ENCODE measurements around the gene SHC2.
"Not testable (repeated sequence)": the region's sequence is repeated elsewhere in the genome, so short reads cannot be mapped to it uniquely, and the experiment has no call there.

Gene SHC2

DNA sequence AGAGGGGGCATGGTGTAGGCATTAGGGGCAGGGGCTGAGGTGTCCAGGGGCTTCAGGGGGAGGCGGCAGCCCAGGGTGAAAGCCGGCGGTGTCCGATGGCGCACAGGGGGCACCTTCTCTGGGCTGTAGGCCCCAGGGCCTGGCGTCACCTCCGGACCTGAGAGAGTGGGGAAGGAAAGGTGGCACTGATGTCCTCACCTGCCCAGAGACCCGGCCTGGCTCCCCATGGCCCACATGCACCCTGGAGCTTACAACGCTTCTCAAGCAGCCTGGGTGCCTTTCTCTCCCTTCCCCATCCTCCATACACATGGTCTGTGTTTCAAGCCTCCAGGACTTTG, 3.3 kb upstream of the SHC2 start:
- Mint-ChIP-seq H3K9me3 (peaks cover 20% of the 10 kb centered on the region), H3K36me3 (no peaks in the 10 kb centered on the region), H3K4me1 (no peaks in the 10 kb centered on the region), H3K4me3 (no peak overlapping the region), H3K27me3 (peaks cover 29% of the 10 kb centered on the region), H3K27ac (no peak overlapping the region)
- no peak for ATAC-seq

DNA sequence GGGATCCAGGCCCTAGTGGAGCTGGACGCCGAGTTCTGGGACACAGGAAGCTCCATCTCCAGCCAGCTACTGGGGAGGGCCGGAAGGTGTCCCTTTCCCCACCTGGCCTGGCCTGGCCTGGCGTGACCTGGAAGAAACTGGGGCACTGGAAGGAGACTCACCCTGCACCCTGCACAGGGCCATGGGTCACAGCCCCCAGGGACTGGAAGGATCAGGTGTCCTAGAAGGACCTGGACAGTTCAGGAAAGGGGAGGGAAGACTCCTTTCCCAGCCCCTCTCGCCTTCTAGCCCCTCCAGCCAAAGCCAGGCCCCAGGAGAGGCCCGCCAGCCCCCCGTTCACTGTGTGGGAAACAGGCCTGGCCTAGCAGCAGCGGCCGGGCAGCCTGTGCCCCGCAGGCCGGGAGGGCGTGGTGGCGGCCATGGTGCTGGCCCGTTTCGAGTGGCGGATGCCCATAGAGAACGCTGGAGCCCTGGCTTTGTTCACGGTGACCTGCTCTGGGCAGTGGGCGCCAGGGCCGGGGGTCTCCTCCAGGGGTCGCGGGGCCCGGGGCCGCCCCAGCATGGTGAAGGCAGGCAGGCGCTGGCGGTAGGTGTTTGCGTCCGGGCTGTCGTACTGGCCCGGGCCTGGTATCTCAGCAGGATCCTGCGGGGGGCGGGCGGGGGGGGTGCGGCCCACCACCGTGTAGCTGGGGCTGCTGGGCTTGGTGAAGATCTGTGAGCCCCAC, 2.8 kb upstream of the SHC2 start:
- no peak overlapping the region for H3K4me3 Mint-ChIP-seq

DNA sequence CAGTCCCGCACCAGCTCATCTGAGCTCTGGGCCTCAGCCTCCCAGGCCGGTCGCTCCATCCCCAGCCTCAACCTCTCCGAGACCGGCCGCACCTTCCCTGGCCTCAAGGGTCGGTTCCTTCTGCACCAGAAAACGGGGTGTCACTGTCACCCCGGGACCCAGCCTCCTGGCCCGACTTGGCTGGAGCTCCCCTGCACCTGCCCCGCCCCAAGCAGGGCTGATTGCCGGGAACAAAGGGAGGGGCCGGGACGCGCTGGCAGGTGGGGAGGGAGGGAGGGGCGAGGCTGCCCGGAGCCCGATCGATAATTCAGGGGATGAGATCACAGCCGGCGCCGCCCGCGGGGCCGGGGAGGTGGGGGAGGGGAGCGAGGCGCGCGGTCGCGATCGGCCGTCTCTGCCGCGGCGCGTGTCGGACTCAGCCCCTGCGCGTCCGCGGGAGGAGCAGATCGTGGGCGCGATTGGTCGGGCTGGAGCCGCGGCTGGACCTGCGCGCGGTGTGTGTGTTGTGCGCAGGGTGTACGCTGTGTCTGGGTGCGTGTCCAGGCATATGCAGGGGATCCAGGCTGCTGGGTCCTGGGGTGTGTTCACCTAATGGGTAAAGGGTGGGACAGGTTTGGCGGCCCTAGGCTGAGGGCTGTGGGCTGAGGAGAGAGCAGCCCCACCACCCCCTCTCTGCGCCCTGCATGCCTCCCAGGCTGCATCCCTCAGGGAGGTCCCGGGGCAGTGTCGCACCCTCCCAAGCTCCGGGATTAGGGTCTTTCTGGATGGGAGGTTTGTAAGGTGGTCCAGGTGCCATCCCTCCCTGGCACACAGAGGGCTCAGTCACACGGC, 1.1 kb upstream of the SHC2 start:
- peak overlapping the region; percentile 63 for H3K4me3 Mint-ChIP-seq
- H3K4me1 Mint-ChIP-seq: no peaks in the 10 kb centered on the region
- peaks cover 43% of the 10 kb centered on the region for H3K27me3 Mint-ChIP-seq
- no peak for ATAC-seq
- no peak overlapping the region for H3K27ac Mint-ChIP-seq
- no peaks in the 10 kb centered on the region for H3K36me3 Mint-ChIP-seq
- peaks cover 20% of the 10 kb centered on the region for H3K9me3 Mint-ChIP-seq

More for the DNA sequence above, 2.8 kb upstream of the SHC2 start:
- peaks cover 29% of the 10 kb centered on the region for H3K27me3 Mint-ChIP-seq
- ATAC-seq: peak; percentile 11
- no peaks in the 10 kb centered on the region for H3K36me3 Mint-ChIP-seq
- H3K4me1 Mint-ChIP-seq: no peaks in the 10 kb centered on the region
- peaks cover 20% of the 10 kb centered on the region for H3K9me3 Mint-ChIP-seq
- H3K27ac Mint-ChIP-seq: no peak overlapping the region

DNA sequence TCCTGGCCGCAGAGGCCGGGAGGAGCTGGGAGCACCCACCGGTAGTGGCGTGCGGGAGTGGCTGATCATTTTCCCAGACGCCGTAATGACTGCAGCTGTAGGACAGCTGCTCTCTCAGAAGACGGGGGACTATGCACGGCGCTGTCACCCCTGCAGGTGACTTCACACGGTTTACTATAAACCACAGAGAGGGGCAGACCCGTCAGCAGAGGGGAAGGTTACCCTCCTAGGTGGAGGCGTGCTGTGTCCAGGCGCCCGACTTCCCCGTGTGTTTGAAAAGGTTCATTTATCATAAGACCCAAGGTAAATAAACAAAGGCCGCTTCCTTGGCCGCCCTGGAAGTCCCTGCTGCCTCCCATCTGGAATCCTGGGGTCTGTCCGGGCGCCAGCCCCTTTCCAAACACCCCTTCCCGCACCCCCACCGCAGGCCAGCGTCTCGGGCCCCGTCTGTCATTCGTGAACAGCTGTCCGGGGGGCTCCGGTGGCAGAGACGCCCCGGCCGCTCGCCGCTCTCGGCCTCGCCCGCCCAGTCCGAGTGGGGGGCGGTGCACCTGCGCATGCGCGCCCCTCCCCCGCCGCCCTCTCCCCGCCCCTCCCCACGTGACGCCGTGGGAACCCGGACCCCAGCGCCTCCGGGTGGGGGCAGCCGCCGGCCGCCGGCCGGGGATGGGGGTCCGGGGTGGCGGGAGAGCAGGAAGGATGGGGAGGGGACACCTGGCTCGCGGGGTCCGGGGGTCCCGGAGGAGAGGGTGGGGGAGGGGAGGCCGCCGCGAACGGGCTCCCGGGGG, 915 bp downstream of the SHC2 start:
- H3K4me3 Mint-ChIP-seq: no peak overlapping the region
- ATAC-seq: no peak
- H3K9me3 Mint-ChIP-seq: peaks cover 4% of the 10 kb centered on the region
- H3K27me3 Mint-ChIP-seq: peaks cover 55% of the 10 kb centered on the region
- no peaks in the 10 kb centered on the region for H3K4me1 Mint-ChIP-seq
- no peaks in the 10 kb centered on the region for H3K36me3 Mint-ChIP-seq
- no peak overlapping the region for H3K27ac Mint-ChIP-seq

DNA sequence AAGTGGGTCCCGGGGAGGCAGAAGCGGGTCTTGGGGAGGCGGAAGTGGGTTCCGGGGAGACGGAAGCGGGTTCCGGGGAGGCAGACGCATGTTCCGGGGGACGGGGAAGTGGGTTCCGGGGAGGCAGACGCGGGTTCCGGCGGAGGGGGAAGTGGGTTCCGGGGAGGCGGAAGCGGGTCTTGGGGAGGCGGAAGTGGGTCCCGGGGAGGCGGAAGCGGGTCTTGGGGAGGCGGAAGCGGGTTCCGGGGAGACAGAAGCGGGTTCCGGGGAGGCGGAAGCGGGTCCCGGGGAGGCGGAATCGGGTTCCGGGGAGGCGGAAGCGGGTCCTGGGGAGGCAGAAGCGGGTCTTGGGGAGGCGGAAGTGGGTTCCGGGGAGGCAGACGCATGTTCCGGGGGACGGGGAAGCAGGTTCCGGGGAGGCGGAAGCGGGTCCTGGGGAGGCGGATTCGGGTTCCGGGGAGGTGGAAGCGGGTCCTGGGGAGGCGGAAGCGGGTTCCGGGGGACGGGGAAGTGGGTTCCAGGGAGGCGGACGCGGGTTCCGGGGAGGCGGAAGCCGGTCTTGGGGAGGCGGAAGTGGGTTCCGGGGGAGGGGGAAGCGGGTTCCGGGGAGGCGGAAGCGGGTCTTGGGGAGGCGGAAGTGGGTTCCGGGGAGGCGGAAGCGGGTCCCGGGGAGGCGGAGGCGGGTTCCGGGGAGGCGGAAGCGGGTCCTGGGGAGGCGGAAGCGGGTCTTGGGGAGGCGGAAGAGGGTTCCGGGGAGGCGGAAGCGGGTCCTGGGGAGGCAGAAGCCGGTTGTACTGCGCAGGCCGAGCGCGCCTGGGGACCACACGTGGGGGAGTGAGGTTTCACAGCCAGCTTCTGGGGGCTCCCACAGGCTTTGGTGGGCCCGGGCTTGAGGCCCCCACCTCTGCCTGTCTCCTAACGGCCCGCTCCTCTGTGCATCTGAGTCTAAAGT, 2.5 kb downstream of the SHC2 start:
- H3K27ac Mint-ChIP-seq: no peak overlapping the region
- no peaks in the 10 kb centered on the region for H3K9me3 Mint-ChIP-seq
- H3K27me3 Mint-ChIP-seq: peaks cover 48% of the 10 kb centered on the region
- no peaks in the 10 kb centered on the region for H3K4me1 Mint-ChIP-seq
- H3K36me3 Mint-ChIP-seq: no peaks in the 10 kb centered on the region
- ATAC-seq: no peak
- H3K4me3 Mint-ChIP-seq: no peak overlapping the region

DNA sequence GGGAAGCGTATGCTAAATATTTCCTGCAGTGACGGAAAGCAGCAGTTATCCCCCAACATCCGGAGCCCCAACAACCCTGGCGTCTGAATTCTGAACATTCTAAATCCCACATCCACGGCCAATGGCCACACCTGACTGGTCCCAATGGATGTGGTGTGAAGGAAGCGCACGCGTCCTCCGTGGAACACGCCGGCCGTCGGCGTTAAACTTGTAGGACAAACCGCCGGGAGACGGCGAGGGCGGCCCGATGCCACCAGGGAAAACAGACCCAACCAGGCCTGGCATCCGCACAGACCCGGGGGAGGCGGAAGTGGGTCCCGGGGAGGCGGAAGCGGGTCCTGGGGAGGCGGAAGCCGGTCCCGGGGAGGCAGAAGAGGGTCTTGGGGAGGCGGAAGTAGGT, 3.2 kb downstream of the SHC2 start:
- Mint-ChIP-seq H3K4me3 (no peak overlapping the region), H3K27ac (no peak overlapping the region), H3K27me3 (peaks cover 42% of the 10 kb centered on the region), H3K36me3 (no peaks in the 10 kb centered on the region), H3K9me3 (no peaks in the 10 kb centered on the region), H3K4me1 (no peaks in the 10 kb centered on the region)
- no peak for ATAC-seq

DNA sequence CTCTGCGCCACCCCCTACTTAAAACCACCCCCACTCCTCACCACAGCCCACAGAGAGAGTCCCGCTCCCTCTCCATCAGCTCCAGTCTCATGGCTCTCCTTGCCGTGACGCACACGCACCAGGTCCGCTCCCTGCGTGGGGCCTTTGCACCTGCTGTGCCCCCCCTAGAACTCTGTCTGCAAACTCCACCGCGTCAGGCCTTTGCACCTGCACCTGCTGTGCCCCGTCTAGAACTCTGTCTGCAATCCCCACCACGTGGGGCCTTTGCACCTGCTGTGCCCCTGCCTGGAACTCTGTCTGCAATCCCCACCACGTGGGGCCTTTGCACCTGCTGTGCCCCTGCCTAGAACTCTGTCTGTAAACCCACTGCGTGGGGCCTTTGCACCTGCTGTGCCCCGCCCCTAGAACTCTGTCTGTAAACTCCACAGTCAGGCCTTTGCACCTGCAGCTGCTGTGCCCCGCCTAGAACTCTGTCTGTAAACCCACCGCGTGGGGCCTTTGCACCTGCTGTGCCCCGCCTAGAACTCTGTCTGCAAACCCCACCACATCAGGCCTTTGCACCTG, 4.2 kb downstream of the SHC2 start:
- H3K27me3 Mint-ChIP-seq: peaks cover 32% of the 10 kb centered on the region
- no peak overlapping the region for H3K4me3 Mint-ChIP-seq
- no peaks in the 10 kb centered on the region for H3K9me3 Mint-ChIP-seq
- H3K27ac Mint-ChIP-seq: no peak overlapping the region
- H3K36me3 Mint-ChIP-seq: no peaks in the 10 kb centered on the region
- ATAC-seq: no peak
- H3K4me1 Mint-ChIP-seq: no peaks in the 10 kb centered on the region

DNA sequence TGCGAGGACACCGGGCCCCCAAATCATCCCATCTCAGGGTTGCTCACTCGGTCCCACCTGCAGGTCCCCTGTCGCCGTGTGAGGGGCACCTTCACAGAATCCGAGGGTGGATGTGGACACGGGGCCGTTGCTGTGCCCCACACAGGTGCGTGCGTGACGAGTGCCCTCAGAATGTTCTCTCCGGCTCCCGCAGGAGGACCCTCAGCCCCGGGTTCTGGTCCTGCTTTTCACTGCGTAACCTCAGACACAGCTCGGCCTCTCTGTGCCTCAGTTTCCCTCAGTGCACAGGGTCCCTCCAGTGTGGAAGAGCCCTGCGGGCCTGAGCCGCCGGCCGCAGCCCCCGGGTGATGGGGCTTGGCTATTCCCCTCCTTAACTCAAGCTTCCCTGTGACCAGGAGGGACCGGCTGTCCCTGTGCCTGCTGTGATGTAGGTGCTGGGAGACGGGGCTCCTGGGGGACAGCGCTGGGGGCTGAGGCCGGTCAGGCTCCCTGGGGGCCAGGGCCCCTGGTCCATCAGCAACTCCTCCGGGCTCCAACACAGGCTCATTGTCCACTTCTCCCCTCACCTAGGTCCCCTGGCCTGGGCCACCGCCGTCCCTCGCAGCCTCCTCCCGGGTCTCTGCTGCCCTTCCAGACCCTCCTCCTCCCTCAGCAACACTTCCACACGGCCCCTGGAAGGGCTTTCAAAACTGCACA, 4.8 kb downstream of the SHC2 start:
- Mint-ChIP-seq H3K27ac (no peak overlapping the region), H3K4me3 (no peak overlapping the region), H3K27me3 (peaks cover 28% of the 10 kb centered on the region), H3K36me3 (no peaks in the 10 kb centered on the region), H3K4me1 (no peaks in the 10 kb centered on the region), H3K9me3 (no peaks in the 10 kb centered on the region)
- ATAC-seq: peak; percentile 34

DNA sequence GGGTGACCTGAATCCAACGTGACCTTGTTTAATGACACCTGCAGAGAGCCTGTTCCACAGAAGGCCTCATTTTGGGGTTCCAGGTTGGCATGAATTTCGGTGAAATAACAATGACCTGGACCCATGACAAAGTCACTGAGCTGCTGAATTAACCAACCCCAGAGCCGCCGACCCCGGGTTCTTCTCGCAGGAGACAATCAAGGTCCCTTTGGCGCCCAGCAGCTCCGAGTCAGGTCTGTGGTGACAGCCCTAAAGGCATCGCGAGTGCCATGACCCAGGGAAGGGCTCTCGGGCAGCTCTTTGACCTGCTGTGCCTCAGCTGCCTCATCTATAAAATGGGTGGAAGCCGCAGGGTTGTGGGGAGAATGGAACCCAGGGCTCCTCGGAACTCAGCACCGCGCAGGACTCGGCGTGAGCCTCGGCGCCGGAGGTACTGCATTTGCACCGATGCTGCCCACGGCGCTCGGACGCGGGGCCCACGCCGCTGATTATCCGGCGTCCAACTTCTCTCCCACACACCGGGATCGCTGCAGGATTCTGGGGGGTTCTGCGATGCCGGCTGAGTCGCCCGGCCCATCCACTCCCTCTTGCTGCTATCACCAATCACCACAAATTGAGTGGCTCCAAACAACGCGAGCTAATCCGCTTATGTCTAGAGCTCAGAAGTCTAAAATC, 5.7 kb downstream of the SHC2 start:
- Mint-ChIP-seq H3K4me3 (no peak overlapping the region), H3K9me3 (peaks cover 5% of the 10 kb centered on the region), H3K27me3 (peaks cover 28% of the 10 kb centered on the region), H3K4me1 (no peaks in the 10 kb centered on the region), H3K36me3 (no peaks in the 10 kb centered on the region), H3K27ac (no peak overlapping the region)
- no peak for ATAC-seq

DNA sequence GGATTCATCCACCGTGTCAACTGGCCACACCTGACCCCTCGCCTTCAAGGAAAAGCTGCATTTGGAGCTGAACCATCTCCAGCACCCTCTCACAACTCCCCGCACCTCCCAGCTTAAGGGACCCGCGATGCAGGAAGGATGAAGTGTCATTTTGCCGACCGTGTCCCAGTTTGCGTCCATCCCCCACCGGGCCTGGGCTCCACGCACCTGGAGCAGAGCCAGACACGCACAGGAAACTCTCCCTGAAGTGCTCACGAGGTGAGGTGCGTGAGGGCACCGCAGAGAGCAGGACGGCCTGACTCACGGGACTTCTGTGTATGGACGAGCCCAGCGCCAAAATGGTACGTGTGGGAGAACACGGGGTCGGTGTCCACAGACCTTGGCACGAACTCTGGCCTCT, 7.2 kb downstream of the SHC2 start:
- ATAC-seq: no peak
- H3K27ac Mint-ChIP-seq: no peak overlapping the region
- H3K4me1 Mint-ChIP-seq: no peaks in the 10 kb centered on the region
- H3K36me3 Mint-ChIP-seq: no peaks in the 10 kb centered on the region
- H3K9me3 Mint-ChIP-seq: peaks cover 5% of the 10 kb centered on the region
- no peak overlapping the region for H3K4me3 Mint-ChIP-seq
- peaks cover 28% of the 10 kb centered on the region for H3K27me3 Mint-ChIP-seq

DNA sequence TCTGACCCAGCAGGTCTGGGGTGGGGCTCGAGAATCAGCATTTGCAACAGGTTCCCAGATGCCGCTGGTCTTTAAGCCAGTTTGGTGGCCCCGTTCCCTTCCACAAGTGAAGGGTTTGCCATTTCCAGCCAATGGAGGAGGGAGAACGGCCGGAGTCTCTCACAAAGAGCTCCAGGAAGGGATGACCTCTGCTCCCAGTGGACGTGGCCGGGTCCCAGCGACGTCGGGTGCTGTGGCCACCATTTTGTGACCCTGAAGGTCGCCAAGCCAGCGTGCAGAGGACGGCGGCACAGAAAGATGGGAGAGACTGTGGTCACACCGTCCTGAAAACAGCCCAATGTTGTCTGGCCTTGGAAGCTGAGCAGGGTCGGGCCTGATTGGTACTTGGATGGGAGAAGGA, 8.0 kb downstream of the SHC2 start:
- Mint-ChIP-seq H3K4me3 (no peak overlapping the region), H3K9me3 (peaks cover 5% of the 10 kb centered on the region), H3K36me3 (no peaks in the 10 kb centered on the region), H3K27me3 (peaks cover 23% of the 10 kb centered on the region), H3K27ac (no peak overlapping the region), H3K4me1 (no peaks in the 10 kb centered on the region)
- no peak for ATAC-seq

DNA sequence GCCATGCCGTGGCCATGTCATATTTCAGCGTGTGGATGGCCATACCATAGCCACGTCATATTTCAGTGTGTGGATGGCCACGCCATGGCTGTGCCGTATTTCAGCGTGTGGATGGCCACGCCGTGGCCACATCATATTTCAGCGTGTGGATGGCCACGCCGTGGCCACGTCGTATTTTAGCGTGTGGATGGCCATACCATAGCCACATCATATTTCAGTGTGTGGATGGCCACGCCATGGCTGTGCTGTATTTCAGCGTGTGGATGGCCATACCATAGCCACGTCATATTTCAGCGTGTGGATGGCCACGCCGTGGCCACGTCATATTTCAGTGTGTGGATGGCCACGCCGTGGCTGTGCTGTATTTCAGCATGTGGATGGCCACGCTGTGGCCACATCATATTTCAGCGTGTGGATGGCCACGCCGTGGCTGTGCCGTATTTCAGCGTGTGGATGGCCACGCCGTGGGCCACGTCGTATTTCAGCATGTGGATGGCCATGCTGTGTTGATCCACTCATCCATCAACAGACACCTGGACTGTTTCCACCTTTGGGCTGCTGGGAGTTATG, 9.8 kb downstream of the SHC2 start:
- H3K27me3 Mint-ChIP-seq, H3K9me3 Mint-ChIP-seq, H3K4me1 Mint-ChIP-seq, ATAC-seq, H3K27ac Mint-ChIP-seq, H3K4me3 Mint-ChIP-seq, H3K36me3 Mint-ChIP-seq: not testable (repeated sequence)

DNA sequence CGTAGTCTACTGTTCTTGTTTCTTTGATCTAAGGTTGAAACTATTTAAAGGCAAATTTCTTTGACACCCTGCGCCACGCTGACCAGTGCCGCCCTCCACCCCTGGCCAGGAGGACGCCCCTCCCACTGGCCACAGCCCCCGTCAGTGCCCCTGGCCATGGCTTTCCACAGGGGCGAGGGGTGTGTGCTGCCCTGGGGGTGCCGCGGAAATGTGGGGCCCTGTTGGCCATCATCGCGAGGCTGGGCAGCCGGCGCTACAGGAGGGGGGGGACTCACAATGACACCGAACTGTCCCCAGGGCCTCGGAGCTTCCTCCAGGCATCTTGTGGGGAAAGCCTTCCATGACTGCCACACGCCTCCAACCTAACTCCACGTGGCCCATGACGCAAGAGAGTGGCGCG, 10.9 kb downstream of the SHC2 start:
- Mint-ChIP-seq H3K27ac (no peak overlapping the region), H3K27me3 (no peaks in the 10 kb centered on the region), H3K4me1 (no peaks in the 10 kb centered on the region), H3K9me3 (peaks cover 5% of the 10 kb centered on the region), H3K4me3 (no peak overlapping the region), H3K36me3 (no peaks in the 10 kb centered on the region)
- no peak for ATAC-seq
